Type B pancreatic cell (in vitro differentiated cells): Measurements from ENCODE around the gene SAMD4B. TPM values are rescaled to one million over a fixed set of nuclear protein-coding genes. Genes with fewer than 3 reads are reported as not detected.
"Not testable (repeated sequence)": the region's sequence is repeated elsewhere in the genome, so short reads cannot be mapped to it uniquely, and the experiment has no call there.

Experiments
- DNase-seq: peaks from one replicate; pipeline ENCODE4 v3.0.0; 2021; ENCODE audit warnings: mixed read lengths; ENCODE audit not compliant: unreplicated experiment; ENCODE audit errors: extremely low spot score
- H3K27ac Mint-ChIP-seq: 2 replicates; pipeline ENCODE4 v1.8.0; 2021; ENCODE audit warnings: mild to moderate bottlenecking, mixed read lengths
- H3K27me3 Mint-ChIP-seq: 2 replicates; pipeline ENCODE4 v1.8.0; 2021; ENCODE audit warnings: mixed read lengths
- H3K36me3 Mint-ChIP-seq: 2 replicates; pipeline ENCODE4 v1.8.0; 2021; ENCODE audit warnings: mixed read lengths
- H3K4me1 Mint-ChIP-seq: one replicate; pipeline ENCODE4 v1.8.0; 2021; ENCODE audit warnings: mixed read lengths; ENCODE audit not compliant: unreplicated experiment
- H3K4me3 Mint-ChIP-seq: 2 replicates; pipeline ENCODE4 v1.8.0; 2021; ENCODE audit warnings: mild to moderate bottlenecking, mixed read lengths
- H3K9me3 Mint-ChIP-seq: 2 replicates; pipeline ENCODE4 v1.8.0; 2021; ENCODE audit warnings: mixed read lengths
- total RNA-seq: library from RNA; stranded (reverse); gene quantifications from 2 replicates; pipeline ENCODE4 v1.2.1, GENCODE V29; 2021; ENCODE audit warnings: low replicate concordance
- TF ChIP-seq, protein P1 (sequence below): fragments of 200-600 bp; sonication (generic); conservative IDR thresholded peaks from 2 replicates; pipeline ENCODE4 v1.5.0; 2021; ENCODE audit warnings: antibody characterized with exemption, mild to moderate bottlenecking

The SAMD4B gene
- total RNA-seq, 1 donor from 2014 or later: 123 TPM

- H3K9me3 Mint-ChIP-seq: no peaks in the 10 kb centered on the region
- TF ChIP-seq, protein P1, sequence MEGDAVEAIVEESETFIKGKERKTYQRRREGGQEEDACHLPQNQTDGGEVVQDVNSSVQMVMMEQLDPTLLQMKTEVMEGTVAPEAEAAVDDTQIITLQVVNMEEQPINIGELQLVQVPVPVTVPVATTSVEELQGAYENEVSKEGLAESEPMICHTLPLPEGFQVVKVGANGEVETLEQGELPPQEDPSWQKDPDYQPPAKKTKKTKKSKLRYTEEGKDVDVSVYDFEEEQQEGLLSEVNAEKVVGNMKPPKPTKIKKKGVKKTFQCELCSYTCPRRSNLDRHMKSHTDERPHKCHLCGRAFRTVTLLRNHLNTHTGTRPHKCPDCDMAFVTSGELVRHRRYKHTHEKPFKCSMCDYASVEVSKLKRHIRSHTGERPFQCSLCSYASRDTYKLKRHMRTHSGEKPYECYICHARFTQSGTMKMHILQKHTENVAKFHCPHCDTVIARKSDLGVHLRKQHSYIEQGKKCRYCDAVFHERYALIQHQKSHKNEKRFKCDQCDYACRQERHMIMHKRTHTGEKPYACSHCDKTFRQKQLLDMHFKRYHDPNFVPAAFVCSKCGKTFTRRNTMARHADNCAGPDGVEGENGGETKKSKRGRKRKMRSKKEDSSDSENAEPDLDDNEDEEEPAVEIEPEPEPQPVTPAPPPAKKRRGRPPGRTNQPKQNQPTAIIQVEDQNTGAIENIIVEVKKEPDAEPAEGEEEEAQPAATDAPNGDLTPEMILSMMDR: no peak
- no peak for DNase-seq
- peaks cover 52% of the 10 kb centered on the region for H3K27me3 Mint-ChIP-seq
- H3K36me3 Mint-ChIP-seq: peaks cover 27% of the 10 kb centered on the region
- peak overlapping the region; percentile 79 for H3K4me3 Mint-ChIP-seq
- peaks cover 24% of the 10 kb centered on the region for H3K4me1 Mint-ChIP-seq
- H3K27ac Mint-ChIP-seq: peak overlapping the region; percentile 44
Observed at GRCh38 chr19:39308531-39309304, 33.5 kb upstream of the SAMD4B start.

DNA sequence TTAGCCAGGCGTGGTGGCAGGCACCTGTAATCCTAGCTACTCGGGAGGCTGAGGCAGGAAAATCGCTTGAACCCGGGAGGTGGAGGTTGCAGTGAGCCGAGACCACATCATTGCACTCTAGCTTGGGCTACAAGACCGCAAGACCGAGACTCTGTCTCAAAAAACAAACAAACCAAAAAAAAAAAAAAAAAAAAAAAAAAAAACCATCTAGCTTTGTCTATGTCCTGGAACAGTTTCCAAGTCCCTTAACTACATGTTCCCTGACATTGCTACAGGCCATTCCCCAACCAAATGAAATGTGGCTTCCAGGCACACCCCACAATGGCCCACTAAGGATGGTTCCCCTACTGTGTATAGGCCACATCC is 32.9 kb upstream of the SAMD4B start:
- Mint-ChIP-seq H3K27me3 (peaks cover 49% of the 10 kb centered on the region), H3K36me3 (peaks cover 27% of the 10 kb centered on the region), H3K4me1 (peaks cover 24% of the 10 kb centered on the region)
- not testable (repeated sequence) for H3K27ac Mint-ChIP-seq, H3K4me3 Mint-ChIP-seq, H3K9me3 Mint-ChIP-seq, DNase-seq

DNA sequence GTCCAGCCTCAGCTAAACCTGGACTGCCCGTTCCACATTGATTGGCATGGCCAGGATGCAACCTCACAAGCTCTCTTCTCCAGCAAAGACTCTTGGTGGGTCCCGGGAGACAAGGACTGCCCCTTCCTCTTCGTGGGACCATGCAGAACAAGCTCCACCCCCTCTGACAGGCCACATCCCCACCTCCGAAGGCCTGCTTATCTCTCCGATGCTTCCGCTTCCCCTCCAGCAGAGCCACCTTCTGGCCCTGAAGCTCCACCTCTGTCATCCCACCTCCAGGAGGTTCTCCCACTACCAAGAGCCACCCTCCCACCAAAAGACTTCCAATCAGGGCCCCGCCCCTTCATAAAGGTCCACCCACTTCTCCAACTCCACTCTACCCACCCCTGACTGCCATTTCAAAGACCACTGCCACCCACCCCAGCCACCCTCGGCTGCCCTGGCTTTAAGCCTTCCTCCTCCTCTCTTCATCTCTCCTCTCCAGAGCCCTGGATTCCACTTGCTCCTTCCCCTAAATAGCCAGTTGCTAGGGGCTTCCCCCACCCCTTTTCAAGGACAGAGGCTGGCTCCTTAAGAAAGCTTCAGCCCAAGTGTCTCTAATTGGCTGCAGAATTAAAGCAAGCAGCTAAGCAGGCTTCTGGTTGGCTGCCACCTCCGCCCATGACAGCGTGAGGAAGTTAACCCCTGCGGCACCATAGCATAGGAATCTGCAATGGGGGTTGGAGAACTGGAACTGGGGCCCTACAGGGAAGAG is 31.5 kb upstream of the SAMD4B start:
- H3K9me3 Mint-ChIP-seq: no peaks in the 10 kb centered on the region
- TF ChIP-seq, protein P1: no peak
- peaks cover 27% of the 10 kb centered on the region for H3K36me3 Mint-ChIP-seq
- no peak for DNase-seq
- no peak overlapping the region for H3K27ac Mint-ChIP-seq
- peaks cover 15% of the 10 kb centered on the region for H3K4me1 Mint-ChIP-seq
- H3K4me3 Mint-ChIP-seq: no peak overlapping the region
- peaks cover 36% of the 10 kb centered on the region for H3K27me3 Mint-ChIP-seq

DNA sequence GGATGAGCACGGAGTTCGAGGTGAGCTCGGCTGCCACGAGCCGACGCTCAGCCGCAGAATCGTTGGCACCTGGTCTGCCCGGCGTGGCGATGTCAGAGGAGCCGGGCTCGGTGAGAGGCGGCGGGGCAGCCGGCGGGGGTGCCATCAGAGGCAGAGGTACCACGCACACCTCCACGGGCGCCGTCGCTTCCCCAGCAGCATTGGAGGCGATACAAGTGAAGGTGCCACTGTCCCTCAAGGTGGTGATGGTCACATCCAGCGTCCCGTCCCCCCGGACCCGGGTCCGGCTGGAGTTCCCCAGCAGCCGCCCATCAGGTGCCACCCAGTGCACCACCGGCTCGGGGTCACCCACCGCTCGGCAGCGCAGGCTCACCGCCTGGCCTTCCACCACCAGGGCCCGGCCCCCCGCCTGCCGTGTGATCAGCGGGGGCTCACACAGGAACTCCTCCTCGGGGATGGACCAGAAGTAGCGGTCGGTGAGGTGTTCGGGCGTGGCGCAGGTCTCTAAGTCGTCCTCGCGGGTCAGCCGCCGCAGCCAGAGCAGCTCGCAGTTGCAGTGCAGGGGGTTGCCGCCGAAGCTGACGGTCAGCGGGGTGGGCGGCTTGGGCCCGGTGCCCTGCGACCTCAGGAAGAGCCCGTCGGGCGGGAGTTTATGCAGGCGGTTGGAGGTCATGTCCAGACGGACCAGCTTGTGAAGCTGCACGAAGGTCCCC is 28.0 kb upstream of the SAMD4B start:
- peaks cover 27% of the 10 kb centered on the region for H3K36me3 Mint-ChIP-seq
- peaks cover 5% of the 10 kb centered on the region for H3K4me1 Mint-ChIP-seq
- peaks cover 16% of the 10 kb centered on the region for H3K27me3 Mint-ChIP-seq
- no peak overlapping the region for H3K4me3 Mint-ChIP-seq
- H3K27ac Mint-ChIP-seq: no peak overlapping the region
- TF ChIP-seq, protein P1: no peak
- H3K9me3 Mint-ChIP-seq: no peaks in the 10 kb centered on the region
- DNase-seq: no peak

GRCh38 chr19:39315933-39316332 is 26.3 kb upstream of the SAMD4B start:
- Mint-ChIP-seq H3K4me1 (peaks cover 9% of the 10 kb centered on the region), H3K27me3 (peaks cover 9% of the 10 kb centered on the region), H3K27ac (no peak overlapping the region), H3K4me3 (no peak overlapping the region), H3K9me3 (no peaks in the 10 kb centered on the region), H3K36me3 (peaks cover 18% of the 10 kb centered on the region)
- TF ChIP-seq, protein P1: no peak
- no peak for DNase-seq
